Stimulated activated CD4-positive, alpha-beta T cell treated with anti-CD3 and anti-CD28 coated beads, Interleukin-4, amount 100 ng/mL, for 1 hour (primary cell): ENCODE measurements around the gene IFT88.
A peak's percentile ranks its signal among the peaks of the same experiment; 100 is the strongest.

Source experiments
- DNase-seq: peaks from one replicate; pipeline ENCODE4 v3.0.0-alpha.2; 2020

IFT88 gene

GRCh38 chr13:20696073-20696472 lies 129.1 kb downstream of the IFT88 start:
- DNase-seq = no peak

DNA sequence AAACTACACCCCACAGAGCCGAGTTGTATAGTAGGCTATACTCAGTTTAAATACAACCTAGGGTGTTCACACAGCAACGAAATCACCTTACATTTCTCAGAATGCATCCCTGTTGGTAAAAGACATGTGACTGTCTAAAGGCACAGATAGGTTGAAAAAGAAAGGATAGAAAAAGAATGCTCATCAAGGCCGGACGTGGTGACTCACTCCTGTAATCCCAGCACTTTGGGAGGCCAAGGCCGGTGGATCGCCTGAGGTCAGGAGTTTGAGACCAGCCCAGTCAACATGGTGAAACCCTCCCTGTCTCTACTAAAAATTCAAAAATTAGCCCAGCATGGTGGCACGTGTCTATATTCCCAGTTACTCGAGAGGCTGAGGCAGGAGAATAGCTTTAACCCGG lies 132.8 kb downstream of the IFT88 start:
- no peak for DNase-seq

GRCh38 chr13:20700288-20700687 lies 133.3 kb downstream of the IFT88 start:
- no peak for DNase-seq

DNA sequence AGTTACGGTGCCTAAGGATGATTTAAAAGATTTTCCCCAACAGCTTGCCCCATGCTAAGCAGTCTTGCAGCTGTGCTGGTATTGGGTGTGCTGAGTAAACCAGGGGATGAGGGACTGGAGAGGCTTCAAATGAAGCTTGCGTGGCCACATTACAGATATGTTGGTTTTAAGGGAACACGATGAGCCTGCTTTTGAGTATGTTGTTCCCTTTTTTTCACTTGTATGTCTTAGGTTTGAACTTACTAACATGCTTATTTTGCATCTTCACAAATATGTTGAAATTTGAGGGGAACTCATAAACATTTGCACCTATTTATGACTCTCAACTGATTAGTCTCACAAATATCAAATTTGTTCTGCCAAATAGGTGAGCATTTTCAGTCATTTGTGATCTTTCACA lies 134.5 kb downstream of the IFT88 start:
- DNase-seq = no peak

DNA sequence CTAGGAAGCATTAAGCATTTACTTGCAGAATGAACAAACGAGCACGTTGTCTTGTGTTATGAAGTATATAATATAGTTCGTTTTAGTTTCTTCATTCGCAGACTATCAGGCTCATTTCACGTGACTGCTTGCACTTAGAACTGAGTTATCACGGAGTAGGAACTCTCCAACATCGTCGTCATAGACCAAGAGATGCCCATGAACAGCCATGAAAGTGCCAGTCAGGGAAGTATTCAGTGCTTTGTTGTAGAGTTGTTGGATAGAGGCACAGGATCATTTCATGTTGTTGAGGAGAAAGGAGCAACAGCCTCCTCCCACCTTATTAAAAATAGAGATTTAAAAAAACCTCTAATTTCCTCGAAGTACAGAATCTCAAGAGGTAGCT lies 135.6 kb downstream of the IFT88 start:
- DNase-seq = no peak

DNA sequence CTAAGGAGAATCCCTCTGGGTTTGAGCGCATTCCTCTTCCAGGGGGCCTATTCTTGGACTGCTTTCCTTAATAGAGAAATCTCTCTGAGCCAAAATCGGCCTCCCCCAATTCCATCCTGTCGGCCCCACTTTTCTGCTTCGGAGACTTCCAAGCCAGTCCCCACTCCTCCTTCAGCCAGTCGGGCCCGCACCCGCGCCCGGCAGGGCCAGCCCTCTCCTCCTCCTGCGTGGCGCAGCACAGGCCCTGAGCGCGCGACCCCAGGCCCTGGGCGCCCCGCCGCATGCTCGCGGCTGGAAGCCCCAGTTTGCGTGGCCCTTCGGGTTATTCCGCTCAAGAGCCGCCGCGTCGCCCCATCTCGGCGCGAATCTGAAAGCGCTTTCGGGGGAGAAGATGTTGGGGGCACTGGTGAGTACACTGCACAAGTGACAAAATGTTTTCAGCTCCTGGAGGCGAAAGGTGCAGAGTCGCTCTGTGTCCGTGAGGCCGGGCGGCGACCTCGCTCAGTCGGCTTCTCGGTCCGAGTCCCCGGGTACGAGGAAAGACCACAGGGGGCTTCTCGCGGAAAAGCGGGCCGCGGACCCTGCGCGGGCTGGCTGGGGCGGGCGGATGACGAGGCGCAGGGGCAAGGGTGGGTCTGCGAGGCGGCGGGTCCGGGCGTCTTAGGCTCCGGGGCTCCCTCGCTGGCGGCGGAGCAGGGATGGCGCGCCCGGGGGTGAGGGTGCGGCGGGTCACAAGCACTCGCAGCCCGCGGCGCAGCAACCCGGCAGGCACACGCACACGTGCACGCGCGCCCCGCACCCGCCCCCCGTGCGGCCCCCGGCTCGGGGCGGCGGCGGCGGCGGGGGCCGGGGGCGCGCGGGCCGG lies 136.2 kb downstream of the IFT88 start, which contains the start of gene IL17D:
TSS of gene IL17D (plus strand) at position 785 of the 865 bp plus-strand sequence. CDS start 303 bp downstream, outside the sequence.
- peak; percentile 42 for DNase-seq

DNA sequence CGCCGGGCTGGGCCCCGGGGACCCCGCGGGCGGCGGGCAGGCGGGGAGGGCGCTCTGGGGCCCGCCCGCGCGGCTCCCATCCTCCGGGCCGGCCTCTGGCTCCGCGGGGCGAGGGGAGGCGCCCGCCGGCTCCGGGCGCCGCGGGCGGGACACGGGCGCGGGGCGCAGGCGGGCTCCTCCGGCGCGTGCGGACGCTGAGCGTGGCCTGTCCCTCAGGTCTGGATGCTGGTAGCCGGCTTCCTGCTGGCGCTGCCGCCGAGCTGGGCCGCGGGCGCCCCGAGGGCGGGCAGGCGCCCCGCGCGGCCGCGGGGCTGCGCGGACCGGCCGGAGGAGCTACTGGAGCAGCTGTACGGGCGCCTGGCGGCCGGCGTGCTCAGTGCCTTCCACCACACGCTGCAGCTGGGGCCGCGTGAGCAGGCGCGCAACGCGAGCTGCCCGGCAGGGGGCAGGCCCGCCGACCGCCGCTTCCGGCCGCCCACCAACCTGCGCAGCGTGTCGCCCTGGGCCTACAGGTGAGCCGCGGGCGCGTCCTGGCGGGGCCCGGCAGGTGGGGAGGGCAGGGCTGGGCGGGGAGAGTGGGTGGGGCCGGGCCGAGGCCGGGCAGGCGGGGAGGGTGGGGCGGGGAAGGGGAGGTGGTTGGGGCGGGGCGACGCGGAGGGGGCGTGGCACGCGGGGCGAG lies 137.0 kb downstream of the IFT88 start:
- peak; percentile 77 for DNase-seq

- no peak for DNase-seq
Observed at GRCh38 chr13:20704459-20705069, 137.6 kb downstream of the IFT88 start.

GRCh38 chr13:20706661-20707060 lies 139.7 kb downstream of the IFT88 start:
- DNase-seq = no peak

DNA sequence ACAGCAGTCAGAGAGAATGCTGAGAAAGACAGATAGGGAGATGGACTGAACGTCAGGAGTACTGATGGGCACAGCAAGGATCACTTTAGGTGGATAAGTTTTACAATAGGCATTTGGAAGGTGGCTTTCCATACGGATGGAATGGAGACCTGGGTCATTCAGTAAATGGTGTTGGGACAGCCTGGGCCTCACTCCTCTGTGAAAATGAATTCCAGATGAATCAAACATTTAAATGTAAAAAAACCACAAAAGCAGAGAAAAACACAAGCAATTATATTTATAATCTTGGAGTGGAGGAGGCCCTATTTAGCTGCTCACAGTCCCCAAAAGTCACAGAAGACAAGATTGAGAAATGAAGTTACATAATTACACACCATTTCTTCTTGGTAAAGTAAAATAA lies 141.3 kb downstream of the IFT88 start:
- no peak for DNase-seq

- no peak for DNase-seq
Observed at GRCh38 chr13:20709369-20709768, 142.4 kb downstream of the IFT88 start.

DNA sequence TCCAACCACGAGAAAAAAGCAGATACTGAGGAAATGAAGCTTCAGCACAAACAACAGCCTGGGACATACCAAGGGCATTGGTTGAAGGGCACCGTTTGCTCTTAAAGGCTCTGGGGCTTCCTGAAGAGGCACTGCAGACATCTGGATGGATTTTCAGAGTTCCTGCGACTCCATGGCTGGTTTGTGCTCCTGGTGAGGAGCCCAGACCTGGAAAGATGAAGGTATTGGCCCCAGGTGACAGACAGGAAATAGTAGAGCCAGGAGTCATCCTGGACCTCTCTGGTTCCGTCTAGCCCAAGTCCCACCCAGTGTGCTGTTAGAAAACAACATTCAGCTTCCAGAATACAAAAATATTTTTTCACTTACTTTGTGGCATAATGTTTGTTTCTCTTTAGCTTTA lies 142.8 kb downstream of the IFT88 start:
- no peak for DNase-seq

DNA sequence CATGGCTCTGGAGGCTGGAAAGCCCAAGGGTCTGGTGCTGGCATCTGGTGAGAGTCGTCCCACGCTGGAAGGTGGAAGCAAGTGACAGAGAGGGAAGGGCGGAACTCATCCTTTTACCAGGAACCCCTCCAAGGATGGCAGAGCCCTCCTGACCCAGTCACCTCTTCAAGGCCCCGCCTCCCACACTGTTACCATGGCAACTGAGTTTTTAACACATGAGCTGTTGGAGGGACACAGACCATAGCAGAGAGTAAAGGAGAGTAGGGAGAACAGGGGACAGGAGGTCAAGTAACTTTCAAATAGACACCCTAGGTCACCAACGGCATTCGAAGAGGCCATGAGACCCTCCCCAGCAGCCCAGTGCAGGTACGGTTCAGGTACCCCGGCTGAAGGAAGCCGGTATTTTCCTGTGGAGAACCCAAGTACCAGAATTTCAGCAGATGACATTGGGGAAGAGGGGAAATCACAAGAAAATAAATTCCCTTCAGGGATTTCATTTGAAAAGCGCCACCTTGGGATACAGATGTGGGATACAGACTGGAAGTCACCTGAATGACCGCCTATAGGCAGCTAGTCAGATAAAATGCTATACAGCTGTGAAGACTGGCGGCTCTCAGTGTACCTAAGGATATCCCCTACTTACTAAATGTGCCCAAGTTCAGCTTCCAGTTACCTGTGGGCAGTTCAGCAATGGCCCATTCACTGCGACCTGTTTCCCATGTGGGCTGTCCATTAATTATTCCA lies 144.5 kb downstream of the IFT88 start:
- DNase-seq = no peak

DNA sequence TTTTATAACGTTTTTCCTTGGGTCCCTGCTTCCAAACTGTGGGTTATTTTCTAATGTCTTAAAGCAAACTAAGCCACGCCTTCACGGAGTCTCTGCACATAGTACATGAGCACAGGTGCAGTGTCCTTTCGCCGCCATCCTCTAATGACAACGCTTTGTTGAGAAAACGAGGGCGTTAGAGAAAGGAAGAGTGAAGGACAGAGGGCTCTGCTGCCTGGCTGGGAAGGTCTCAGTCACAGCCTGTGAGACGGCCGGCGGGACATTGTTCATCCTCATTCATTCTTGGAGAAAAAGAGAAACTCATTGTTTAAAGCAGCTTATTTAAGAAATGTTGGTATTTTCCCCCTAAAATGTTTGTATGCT lies 146.0 kb downstream of the IFT88 start:
- no peak for DNase-seq

DNA sequence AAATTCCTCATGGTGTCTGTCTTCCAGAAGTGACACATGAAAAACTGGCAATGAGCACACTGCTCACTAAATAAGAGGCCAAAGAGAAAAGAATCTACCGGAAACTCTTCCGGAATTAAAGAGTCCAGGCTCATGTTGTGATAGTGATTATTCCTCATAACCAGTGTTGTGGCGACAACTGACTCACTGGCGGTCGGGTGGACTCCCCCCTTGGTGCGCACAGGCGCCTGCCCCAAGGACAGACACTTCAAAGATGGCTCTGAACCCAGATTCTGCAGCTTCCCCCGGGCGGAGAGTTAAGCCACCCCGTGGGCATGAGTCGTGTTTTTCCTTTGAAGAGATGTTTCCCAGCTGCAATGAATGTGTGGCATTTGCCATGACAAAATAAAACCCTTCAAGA lies 146.8 kb downstream of the IFT88 start:
- no peak for DNase-seq

DNA sequence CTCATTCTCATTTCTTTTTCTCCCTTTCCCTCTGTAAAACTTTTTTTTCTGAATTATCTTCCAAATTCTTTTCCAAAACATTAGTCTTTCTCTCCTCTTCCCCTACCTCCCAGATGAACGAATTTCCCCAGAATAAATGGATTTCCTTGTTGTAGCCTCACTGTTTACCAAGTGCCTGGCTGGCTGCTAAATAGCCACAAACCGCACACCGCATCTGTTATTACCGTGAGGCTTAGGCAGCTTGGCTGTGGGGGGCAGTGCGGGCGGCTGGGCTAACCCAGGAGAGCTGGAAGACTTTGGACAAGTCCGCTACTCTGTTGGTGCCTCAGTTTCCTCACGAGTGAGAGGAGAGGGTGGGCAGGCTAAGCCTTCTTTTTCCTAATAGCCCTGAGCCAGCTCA lies 147.2 kb downstream of the IFT88 start:
- no peak for DNase-seq

DNA sequence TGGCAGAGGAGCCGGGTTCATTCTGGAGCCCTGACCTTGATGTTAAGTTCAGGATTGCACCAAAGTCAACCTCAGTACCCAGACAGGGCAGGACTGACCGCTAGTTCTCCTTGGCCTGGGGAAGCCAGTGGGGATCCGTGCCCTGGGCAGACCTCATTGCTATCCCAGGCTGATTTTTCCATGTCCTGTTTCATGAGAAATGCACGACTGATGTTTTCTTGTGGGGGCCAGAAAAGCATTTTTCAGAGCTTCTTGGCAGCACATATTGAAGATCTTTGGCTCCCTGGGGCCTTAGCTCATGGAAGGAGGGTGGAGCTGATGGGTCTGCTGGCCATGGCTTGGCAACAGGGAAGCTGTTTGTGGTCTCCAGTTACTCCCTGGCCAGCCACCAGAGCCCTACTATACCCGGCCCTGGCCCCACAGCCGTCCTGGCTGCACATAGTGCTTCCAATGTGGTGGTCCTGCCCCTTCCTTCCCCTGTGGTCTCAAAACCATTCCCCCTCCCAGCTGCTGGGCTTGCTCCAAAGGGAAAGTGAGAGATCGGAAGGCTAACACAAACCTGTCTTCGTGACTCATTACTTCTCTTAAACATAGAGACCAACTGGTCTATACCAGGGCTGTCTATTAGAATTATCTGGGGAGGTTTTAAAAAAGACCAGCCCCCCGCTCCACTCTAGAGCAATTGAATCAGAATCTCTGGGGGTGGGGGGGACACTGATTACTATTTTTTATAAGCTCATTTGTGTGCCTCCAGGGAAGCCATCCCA lies 147.8 kb downstream of the IFT88 start:
- no peak for DNase-seq

- no peak for DNase-seq
Observed at GRCh38 chr13:20715330-20715712, 148.4 kb downstream of the IFT88 start.

DNA sequence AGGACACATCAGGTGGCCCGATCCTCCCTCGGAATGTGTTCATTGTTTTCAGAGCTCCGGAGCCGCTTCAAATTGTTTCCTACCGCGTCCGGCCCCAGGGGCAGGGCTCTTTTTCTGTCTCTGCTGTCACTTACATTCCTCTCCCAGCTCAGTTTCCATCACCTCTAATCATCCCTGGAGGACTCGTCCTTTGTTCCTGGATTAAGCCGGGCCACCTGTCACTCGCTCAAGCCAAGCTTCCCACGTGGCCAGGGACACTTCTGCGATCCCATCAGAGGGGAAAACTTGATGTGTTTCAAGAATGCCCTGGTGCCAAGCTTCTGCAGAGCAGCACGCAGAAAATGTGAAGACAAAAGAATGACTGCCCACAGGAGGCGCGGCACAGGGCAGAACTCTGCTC lies 150.0 kb downstream of the IFT88 start:
- DNase-seq = no peak

GRCh38 chr13:20717581-20718542 lies 150.9 kb downstream of the IFT88 start:
- no peak for DNase-seq

GRCh38 chr13:20718958-20719566 lies 152.1 kb downstream of the IFT88 start:
- no peak for DNase-seq
